Neural cell (in vitro differentiated cells): ENCODE measurements around the gene ASXL1. TPM values are rescaled to one million over a fixed set of nuclear protein-coding genes. Genes with fewer than 3 reads are reported as not detected.

Source experiments
- H2AFZ ChIP-seq: fragments of 200-600, 300-800 bp; sonication (generic), shearing (Covaris generic); 2 replicates; pipeline ENCODE4 v1.6.0; 2014; ENCODE audit warnings: low read depth, mild to moderate bottlenecking, antibody characterized with exemption, low read length, moderate library complexity
- H3F3A ChIP-seq: fragments of 200-600 bp; shearing (Covaris generic); 2 replicates; pipeline ENCODE4 v1.6.1; 2016; ENCODE audit warnings: mild to moderate bottlenecking, moderate library complexity, mixed read lengths, antibody characterized with exemption, low read length; ENCODE audit not compliant: insufficient read depth, poor library complexity, severe bottlenecking
- H3K27ac ChIP-seq: fragments of 200-600, 300-800 bp; sonication (generic), shearing (Covaris generic); 2 replicates; pipeline ENCODE4 v1.5.1; 2014; ENCODE audit warnings: mild to moderate bottlenecking, low read length, moderate library complexity
- H3K27me3 ChIP-seq: fragments of 300-800, 200-600 bp; sonication (generic), shearing (Covaris generic); 2 replicates; pipeline ENCODE4 v1.6.0; 2014; ENCODE audit warnings: mild to moderate bottlenecking, low read depth, low read length, moderate library complexity; ENCODE audit not compliant: insufficient read depth
- H3K36me3 ChIP-seq: fragments of 300-800, 200-600 bp; sonication (generic), shearing (Covaris generic); 2 replicates; pipeline ENCODE4 v1.5.1; 2014; ENCODE audit warnings: mild to moderate bottlenecking, antibody characterized with exemption, low read length, moderate library complexity; ENCODE audit not compliant: insufficient read depth
- H3K4me2 ChIP-seq: fragments of 300-800, 200-600 bp; sonication (generic), shearing (Covaris generic); 2 replicates; pipeline ENCODE4 v1.6.0; 2014; ENCODE audit warnings: mild to moderate bottlenecking, low read length
- H3K4me3 ChIP-seq: fragments of 300-800, 200-600 bp; sonication (generic), shearing (Covaris generic); 2 replicates; pipeline ENCODE4 v1.5.1; 2014; ENCODE audit warnings: mild to moderate bottlenecking, low read length, moderate library complexity
- H3K79me2 ChIP-seq: fragments of 200-600 bp; shearing (Covaris generic); replicated peaks from 2 replicates; pipeline ENCODE4 v1.6.0; 2014; ENCODE audit warnings: mild to moderate bottlenecking, low read length, moderate library complexity; ENCODE audit not compliant: insufficient read depth
- H3K9ac ChIP-seq: fragments of 300-800, 200-600 bp; sonication (generic), shearing (Covaris generic); 2 replicates; pipeline ENCODE4 v1.6.1; 2016; ENCODE audit warnings: mild to moderate bottlenecking, low read length, mixed read lengths
- H3K9me2 ChIP-seq: fragments of 200-600 bp; shearing (Covaris generic); 2 replicates; pipeline ENCODE4 v1.6.1; 2016; ENCODE audit warnings: mild to moderate bottlenecking, low read length, mixed read lengths; ENCODE audit not compliant: insufficient read depth
- H3K9me3 ChIP-seq: fragments of 200-600, 300-800 bp; sonication (generic), shearing (Covaris generic); 2 replicates; pipeline ENCODE4 v1.6.1; 2016; ENCODE audit warnings: mild to moderate bottlenecking, mixed run types, low read length, moderate library complexity, mixed read lengths
- H4K20me1 ChIP-seq: fragments of 200-600 bp; shearing (Covaris generic); 2 replicates; pipeline ENCODE4 v1.6.1; 2016; ENCODE audit warnings: mild to moderate bottlenecking, mixed run types; ENCODE audit not compliant: insufficient read depth
- EP300 ChIP-seq: fragments of 450-650 bp; conservative IDR thresholded peaks from 2 replicates; pipeline ENCODE4 v1.6.1; 2014; ENCODE audit warnings: antibody characterized with exemption, mild to moderate bottlenecking, moderate library complexity; ENCODE audit not compliant: poor library complexity, severe bottlenecking
- EZH2 ChIP-seq: fragments of 200-600, 300-800 bp; shearing (Covaris generic), sonication (generic); IDR thresholded peaks from 2 replicates; pipeline ENCODE4 v1.6.1; 2014; ENCODE audit warnings: antibody characterized with exemption, low read length, borderline replicate concordance, mild to moderate bottlenecking; ENCODE audit not compliant: insufficient read depth, poor library complexity, severe bottlenecking
- MXI1 ChIP-seq: fragments of 450-650 bp; conservative IDR thresholded peaks from 2 replicates; pipeline ENCODE4 v1.6.1; 2014; ENCODE audit warnings: antibody characterized with exemption, mild to moderate bottlenecking; ENCODE audit not compliant: poor library complexity, severe bottlenecking
- POLR2AphosphoS5 ChIP-seq: IDR thresholded peaks from 2 replicates; pipeline ENCODE4 v1.6.1; 2012
- RAD21 ChIP-seq: fragments of 450-650 bp; conservative IDR thresholded peaks from 2 replicates; pipeline ENCODE4 v1.6.1; 2014; ENCODE audit warnings: antibody characterized with exemption, mild to moderate bottlenecking, moderate library complexity
- SMC3 ChIP-seq: fragments of 450-650 bp; conservative IDR thresholded peaks from 2 replicates; pipeline ENCODE4 v1.6.1; 2014; ENCODE audit warnings: antibody characterized with exemption, mild to moderate bottlenecking, moderate library complexity; ENCODE audit not compliant: poor library complexity
- TAF1 ChIP-seq: IDR thresholded peaks from 2 replicates; pipeline ENCODE4 v1.6.1; 2012; ENCODE audit warnings: low read depth
- polyA plus RNA-seq: library from polyadenylated mRNA; depleted of rRNA; stranded (reverse); fragments of >200 nt; gene quantifications from 2 replicates; pipeline ENCODE4 v1.2.3, GENCODE V29; 2014
- TF ChIP-seq, protein P1 (sequence below): fragments of 450-650 bp; IDR thresholded peaks from 2 replicates; pipeline ENCODE4 v1.5.1; 2014; ENCODE audit warnings: antibody characterized with exemption, mild to moderate bottlenecking, moderate library complexity; ENCODE audit not compliant: poor library complexity, severe bottlenecking
- TF ChIP-seq, protein P2 (sequence below): IDR thresholded peaks from 2 replicates; pipeline ENCODE4 v1.6.1; 2012; ENCODE audit warnings: borderline replicate concordance

The ASXL1 gene
- polyA plus RNA-seq, 1 donor from 2014 or later = 45.9 TPM

DNA sequence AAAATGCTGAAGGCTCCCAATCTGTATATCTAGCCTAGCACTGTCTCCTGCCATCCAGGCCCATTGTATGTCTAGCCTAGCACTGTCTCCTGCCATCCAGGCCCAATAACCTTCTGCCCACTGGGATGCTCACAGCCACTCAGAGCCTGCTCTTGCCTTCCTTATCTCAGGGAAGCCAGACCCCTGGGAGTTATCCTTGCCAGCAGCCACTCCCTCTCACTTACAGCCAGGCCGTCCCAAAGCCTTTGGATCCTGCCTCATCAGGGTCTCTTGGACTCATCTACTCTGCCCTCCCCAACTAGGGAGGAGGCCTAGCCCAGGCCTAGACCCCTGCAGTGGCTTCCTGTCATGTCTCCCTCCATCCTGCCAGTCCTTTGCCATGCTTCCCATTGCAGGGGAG lies 43.4 kb upstream of the ASXL1 start:
- Histone ChIP-seq H3K36me3 (no peaks in the 10 kb centered on the region), H4K20me1 (no peaks in the 10 kb centered on the region), H3F3A (no peaks in the 10 kb centered on the region), H3K9ac (no peak overlapping the region), H3K9me3 (no peaks in the 10 kb centered on the region), H3K9me2 (no peaks in the 10 kb centered on the region), H3K4me2 (no peak overlapping the region), H2AFZ (no peak overlapping the region), H3K27me3 (no peaks in the 10 kb centered on the region), H3K27ac (no peak overlapping the region), H3K4me3 (no peak overlapping the region), H3K79me2 (peaks cover 4% of the 10 kb centered on the region)
- TF ChIP-seq SMC3 (no peak), TAF1 (no peak), RAD21 (no peak), EZH2 (no peak), EP300 (no peak), POLR2AphosphoS5 (no peak), MXI1 (no peak)
- TF ChIP-seq, protein P1, sequence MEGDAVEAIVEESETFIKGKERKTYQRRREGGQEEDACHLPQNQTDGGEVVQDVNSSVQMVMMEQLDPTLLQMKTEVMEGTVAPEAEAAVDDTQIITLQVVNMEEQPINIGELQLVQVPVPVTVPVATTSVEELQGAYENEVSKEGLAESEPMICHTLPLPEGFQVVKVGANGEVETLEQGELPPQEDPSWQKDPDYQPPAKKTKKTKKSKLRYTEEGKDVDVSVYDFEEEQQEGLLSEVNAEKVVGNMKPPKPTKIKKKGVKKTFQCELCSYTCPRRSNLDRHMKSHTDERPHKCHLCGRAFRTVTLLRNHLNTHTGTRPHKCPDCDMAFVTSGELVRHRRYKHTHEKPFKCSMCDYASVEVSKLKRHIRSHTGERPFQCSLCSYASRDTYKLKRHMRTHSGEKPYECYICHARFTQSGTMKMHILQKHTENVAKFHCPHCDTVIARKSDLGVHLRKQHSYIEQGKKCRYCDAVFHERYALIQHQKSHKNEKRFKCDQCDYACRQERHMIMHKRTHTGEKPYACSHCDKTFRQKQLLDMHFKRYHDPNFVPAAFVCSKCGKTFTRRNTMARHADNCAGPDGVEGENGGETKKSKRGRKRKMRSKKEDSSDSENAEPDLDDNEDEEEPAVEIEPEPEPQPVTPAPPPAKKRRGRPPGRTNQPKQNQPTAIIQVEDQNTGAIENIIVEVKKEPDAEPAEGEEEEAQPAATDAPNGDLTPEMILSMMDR = no peak
- TF ChIP-seq, protein P2, sequence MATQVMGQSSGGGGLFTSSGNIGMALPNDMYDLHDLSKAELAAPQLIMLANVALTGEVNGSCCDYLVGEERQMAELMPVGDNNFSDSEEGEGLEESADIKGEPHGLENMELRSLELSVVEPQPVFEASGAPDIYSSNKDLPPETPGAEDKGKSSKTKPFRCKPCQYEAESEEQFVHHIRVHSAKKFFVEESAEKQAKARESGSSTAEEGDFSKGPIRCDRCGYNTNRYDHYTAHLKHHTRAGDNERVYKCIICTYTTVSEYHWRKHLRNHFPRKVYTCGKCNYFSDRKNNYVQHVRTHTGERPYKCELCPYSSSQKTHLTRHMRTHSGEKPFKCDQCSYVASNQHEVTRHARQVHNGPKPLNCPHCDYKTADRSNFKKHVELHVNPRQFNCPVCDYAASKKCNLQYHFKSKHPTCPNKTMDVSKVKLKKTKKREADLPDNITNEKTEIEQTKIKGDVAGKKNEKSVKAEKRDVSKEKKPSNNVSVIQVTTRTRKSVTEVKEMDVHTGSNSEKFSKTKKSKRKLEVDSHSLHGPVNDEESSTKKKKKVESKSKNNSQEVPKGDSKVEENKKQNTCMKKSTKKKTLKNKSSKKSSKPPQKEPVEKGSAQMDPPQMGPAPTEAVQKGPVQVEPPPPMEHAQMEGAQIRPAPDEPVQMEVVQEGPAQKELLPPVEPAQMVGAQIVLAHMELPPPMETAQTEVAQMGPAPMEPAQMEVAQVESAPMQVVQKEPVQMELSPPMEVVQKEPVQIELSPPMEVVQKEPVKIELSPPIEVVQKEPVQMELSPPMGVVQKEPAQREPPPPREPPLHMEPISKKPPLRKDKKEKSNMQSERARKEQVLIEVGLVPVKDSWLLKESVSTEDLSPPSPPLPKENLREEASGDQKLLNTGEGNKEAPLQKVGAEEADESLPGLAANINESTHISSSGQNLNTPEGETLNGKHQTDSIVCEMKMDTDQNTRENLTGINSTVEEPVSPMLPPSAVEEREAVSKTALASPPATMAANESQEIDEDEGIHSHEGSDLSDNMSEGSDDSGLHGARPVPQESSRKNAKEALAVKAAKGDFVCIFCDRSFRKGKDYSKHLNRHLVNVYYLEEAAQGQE = no peak

DNA sequence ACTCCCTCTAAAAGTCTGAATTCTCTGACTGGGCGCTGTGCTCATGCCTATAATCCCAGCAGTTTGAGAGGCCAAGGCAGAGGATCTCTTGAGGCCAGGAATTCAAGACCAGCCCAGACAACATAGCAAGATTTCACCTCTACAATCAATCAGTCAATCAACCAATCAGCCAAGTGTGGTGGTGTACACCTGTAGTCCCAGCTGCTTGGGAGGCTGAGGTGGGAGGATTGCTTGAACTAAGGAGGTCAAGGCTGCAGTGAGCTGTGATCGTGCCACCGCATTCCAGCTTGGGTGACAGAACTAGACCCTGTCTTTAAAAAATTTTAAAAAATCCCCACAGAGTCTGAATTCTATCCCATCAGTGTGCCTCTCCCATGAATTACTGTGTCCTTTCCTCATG lies 42.7 kb upstream of the ASXL1 start:
- Histone ChIP-seq H3K27me3 (no peaks in the 10 kb centered on the region), H3K9me2 (no peaks in the 10 kb centered on the region), H2AFZ (no peak overlapping the region), H3K4me3 (no peak overlapping the region), H3F3A (no peaks in the 10 kb centered on the region), H3K36me3 (no peaks in the 10 kb centered on the region), H3K4me2 (no peak overlapping the region), H4K20me1 (no peaks in the 10 kb centered on the region), H3K9ac (no peak overlapping the region), H3K9me3 (no peaks in the 10 kb centered on the region), H3K79me2 (peaks cover 4% of the 10 kb centered on the region), H3K27ac (no peak overlapping the region)
- no peak for TF ChIP-seq SMC3
- no peak for TF ChIP-seq TAF1
- TF ChIP-seq, protein P2 = no peak
- TF ChIP-seq RAD21 = no peak
- TF ChIP-seq EZH2 = no peak
- TF ChIP-seq, protein P1 = no peak
- TF ChIP-seq POLR2AphosphoS5 = no peak
- no peak for TF ChIP-seq EP300
- no peak for TF ChIP-seq MXI1
